ENCODE measurements around the gene DGUOK.
A peak's percentile ranks its signal among the peaks of the same experiment; 100 is the strongest.
"Not testable (repeated sequence)": the region's sequence is repeated elsewhere in the genome, so short reads cannot be mapped to it uniquely, and the experiment has no call there.

The DGUOK gene

DNA sequence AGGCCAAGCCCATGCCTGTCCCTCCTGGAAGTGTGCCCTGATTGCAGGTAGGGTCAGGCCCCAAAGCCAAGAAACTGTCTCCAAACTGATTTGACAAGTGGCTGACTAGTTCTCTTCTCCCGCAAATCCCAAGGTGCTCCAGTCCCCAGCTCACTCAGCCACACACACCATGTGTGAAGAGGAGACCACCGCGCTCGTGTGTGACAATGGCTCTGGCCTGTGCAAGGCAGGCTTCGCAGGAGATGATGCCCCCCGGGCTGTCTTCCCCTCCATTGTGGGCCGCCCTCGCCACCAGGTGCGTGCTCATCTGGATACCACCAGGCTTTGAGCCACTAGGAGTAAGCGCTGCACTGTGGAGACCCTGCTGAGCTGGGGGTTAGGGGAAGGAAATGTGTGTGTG, 25.5 kb upstream of the DGUOK start:
- DNase-seq: no peak

- DNase-seq: no peak
Measured at GRCh38 chr2:73902284-73902683, 24.4 kb upstream of the DGUOK start.

DNA sequence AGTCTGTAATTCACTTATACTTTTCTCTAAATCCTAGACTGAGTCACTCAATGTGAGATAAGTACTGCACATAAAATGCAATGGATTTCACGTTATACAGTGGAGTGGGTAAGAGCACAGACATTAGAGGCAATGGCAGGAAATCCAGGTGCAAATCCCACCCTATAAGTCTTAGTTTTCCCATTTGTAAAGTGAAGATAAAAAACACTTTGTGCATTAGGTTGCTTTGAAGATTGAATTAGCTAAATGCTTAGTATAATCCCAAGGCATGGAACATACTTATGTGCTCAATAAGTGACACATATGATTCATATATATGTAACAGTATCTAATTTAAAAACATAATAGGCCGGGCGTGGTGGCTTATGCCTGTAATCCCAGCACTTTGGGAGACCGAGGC, 23.4 kb upstream of the DGUOK start:
- no peak for DNase-seq

DNA sequence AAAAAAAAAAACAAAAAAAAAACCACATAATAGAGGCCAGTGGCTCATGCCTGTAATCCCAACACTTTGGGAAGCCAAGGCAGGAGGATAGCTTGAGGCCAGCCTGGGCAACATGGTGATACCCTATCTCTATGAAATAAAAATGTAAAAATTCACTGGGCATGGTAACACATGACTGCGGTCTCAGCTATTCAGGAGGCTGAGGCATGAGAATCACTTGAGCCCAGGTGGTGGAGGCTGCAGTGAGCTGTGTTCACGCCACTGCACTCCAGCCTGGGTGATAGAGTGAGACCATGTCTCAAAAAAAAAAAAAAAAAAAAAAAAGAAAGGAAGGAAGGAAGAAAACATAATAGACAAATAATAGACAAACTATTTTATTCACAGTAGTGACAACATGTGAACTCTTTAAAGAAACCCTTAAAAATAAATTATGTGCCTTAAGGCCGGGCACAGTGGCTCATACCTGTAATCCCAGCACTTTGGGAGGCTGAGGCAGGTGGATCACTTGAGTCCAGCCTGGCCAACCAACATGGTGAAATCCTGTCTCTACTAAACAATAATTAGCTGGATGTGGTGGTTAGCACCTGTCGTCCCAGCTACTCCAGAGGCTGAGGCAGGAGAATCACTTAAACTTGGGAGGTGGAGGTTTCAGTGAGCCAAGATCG, 22.6 kb upstream of the DGUOK start:
- not testable (repeated sequence) for DNase-seq

GRCh38 chr2:73904952-73905351, 21.7 kb upstream of the DGUOK start:
- no peak for DNase-seq

- DNase-seq: no peak
Measured at GRCh38 chr2:73906847-73907505, 19.7 kb upstream of the DGUOK start.

- peak; percentile 48 for DNase-seq
Measured at GRCh38 chr2:73907840-73908452, 18.7 kb upstream of the DGUOK start.

DNA sequence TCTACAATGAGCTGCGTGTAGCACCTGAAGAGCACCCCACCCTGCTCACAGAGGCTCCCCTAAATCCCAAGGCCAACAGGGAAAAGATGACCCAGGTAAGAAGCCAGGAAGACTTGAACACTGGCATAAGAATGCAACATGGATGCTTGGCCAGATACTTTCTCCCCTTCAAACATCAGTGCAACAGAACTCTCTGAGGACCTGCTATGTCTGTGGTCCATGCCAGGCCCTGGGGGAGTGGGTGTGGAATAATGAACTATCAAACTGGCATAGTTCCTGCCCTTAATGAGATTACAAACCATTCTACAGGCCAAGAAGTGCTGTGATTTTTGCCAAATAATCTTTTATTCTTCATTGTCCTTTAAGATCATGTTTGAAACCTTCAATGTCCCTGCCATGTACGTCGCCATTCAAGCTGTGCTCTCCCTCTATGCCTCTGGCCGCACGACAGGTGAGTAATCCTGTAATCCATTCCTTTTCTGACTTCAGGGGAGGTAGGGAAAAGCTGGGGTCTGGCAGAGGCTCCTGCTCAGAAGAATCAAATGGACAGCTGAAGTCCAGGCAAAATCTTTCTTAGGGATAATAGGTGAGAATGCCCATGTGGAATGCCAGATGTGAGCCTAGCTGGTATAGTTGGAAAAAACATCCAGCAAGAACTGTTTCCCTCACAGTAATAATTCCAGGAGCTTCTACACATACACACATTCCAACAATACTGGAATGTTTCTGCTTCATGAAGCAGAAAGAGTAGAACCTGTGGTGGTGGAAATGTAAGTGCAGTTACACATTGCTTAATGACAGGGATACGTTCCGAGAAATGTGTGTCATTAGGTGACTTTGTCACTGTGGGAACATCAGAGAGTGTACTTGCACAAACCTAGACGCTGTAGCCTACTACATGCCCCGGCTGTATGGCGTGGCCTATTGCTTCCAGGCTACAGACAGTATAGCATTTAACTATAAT, 17.7 kb upstream of the DGUOK start:
- no peak for DNase-seq

- DNase-seq: no peak
Measured at GRCh38 chr2:73910873-73911547, 15.7 kb upstream of the DGUOK start.

- DNase-seq: no peak
Measured at GRCh38 chr2:73911548-73912208, 15.0 kb upstream of the DGUOK start.

GRCh38 chr2:73913414-73914054, 13.1 kb upstream of the DGUOK start:
- DNase-seq: no peak

GRCh38 chr2:73914667-73915066, 12.0 kb upstream of the DGUOK start:
- no peak for DNase-seq

- DNase-seq: no peak
Measured at GRCh38 chr2:73915437-73915993, 11.2 kb upstream of the DGUOK start.

GRCh38 chr2:73916666-73917065, 10.0 kb upstream of the DGUOK start:
- DNase-seq: no peak

DNA sequence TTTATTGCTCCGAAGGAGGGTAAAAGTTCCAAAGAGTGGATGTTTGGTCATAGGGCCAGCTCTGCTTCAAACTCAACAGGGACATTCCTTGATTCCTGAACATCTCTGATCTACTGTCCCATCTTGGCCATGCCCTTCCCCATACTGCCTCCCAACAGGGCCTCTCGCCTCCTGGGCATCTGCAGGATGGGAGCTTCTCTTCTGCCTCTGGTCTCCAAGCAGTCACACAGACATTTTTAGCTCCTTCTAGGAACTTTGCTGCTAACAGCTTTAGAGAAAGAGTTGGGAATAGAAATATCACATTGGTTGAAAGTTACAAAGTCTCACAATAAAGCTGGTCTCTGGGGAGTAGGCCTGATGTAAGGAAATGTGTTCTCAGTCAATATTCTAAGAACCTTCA, 9.4 kb upstream of the DGUOK start:
- DNase-seq: no peak

DNA sequence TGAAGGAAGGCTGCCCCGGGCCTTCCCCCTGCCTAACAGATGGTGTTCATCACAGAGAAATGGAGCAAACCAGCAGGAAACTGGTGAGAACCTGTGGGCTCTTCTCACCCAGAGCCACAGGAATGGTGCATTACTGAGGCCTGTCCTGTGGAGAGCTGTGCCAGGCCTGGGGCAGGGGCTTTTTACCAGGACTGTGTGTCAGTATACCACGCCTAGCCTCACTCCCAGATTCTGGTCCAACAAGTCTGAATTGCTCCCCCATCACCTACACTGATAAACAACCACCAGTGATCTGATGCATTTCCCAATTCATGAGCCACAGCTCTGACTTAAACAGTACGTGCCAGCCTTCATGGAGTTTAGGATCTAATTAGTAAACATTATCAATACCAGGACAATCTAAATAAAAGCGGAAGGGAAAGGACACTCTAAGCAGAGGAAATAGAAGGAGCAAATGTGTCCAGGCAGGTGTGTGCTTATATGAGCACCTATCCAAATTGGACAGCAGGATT, 8.9 kb upstream of the DGUOK start:
- DNase-seq: no peak

DNA sequence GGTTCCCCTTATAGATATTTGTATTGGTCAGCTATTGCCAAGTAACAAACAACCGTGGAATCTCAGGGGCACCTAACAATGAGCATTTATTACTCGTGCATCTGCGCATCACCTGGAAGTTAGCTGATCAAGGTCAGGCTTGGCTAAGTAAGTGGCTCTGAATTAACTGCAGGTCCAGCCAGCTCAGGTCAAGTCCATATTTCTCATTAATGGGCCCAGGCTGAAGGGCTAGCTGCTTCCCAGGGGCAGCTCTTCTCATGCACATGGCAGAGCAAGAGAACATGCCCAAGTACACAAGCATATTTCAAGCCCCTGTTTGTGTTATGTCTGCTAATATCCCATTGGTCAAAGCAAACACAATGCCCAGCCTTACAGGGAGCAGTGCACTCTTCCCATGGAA, 7.8 kb upstream of the DGUOK start:
- DNase-seq: no peak

DNA sequence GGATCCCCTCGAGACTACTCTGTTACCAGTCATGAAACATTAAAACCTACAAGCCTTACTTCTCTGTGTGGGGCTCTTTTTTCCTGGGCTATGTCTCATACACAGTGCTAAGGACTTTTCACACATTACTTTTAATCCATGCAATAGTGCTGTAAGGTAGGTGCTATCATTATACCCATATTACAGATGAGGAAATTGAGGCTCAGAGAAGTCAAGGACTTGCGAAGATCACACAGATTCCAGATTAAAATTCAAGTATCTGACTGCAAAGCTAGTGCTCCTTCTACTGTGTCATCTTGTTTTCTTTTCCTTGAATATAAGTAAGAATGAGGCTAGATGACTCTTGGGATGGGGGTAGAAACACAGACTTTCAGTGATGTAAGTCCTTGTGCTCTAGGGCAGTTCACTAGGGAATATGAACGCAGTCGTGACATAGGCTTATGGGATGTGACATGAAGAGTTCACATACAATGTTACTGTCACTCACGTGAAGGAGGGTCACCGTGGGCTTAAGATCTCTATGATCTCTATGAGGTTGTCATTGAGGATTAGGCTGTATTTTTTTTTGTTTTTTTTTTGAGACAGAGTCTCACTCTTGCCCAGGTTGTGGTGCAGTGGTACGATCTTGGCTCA, 7.0 kb upstream of the DGUOK start:
- no peak for DNase-seq

- DNase-seq: no peak
Measured at GRCh38 chr2:73920577-73921545, 5.8 kb upstream of the DGUOK start.
